Activated CD8-positive, alpha-beta memory T cell treated with anti-CD3 and anti-CD28 coated beads, Interleukin-2, amount 50 U/mL, for 48 hours (primary cell): Measurements from ENCODE around the gene BICC1.

ENCODE experiments used
- DNase-seq: peaks from one replicate; pipeline ENCODE4 v3.0.0-alpha.2; 2020

Gene BICC1

GRCh38 chr10:58660575-58661255 is 148.0 kb downstream of the BICC1 start:
- DNase-seq = no peak

- DNase-seq = no peak
Measured at GRCh38 chr10:58661336-58661735, 148.7 kb downstream of the BICC1 start.

GRCh38 chr10:58661902-58662301 is 149.2 kb downstream of the BICC1 start:
- no peak for DNase-seq

- DNase-seq = no peak
Measured at GRCh38 chr10:58662314-58662713, 149.6 kb downstream of the BICC1 start.

GRCh38 chr10:58665361-58665760 is 152.7 kb downstream of the BICC1 start:
- DNase-seq = no peak

- no peak for DNase-seq
Measured at GRCh38 chr10:58666024-58666423, 153.4 kb downstream of the BICC1 start.

- DNase-seq = no peak
Measured at GRCh38 chr10:58667658-58668310, 155.1 kb downstream of the BICC1 start.

GRCh38 chr10:58672845-58673244 is 160.2 kb downstream of the BICC1 start:
- no peak for DNase-seq

- no peak for DNase-seq
Measured at GRCh38 chr10:58674251-58674650, 161.6 kb downstream of the BICC1 start.

GRCh38 chr10:58675321-58675720 is 162.6 kb downstream of the BICC1 start:
- no peak for DNase-seq

- DNase-seq = no peak
Measured at GRCh38 chr10:58691528-58691927, 178.9 kb downstream of the BICC1 start.

GRCh38 chr10:58693919-58694318 is 181.2 kb downstream of the BICC1 start:
- no peak for DNase-seq

GRCh38 chr10:58695022-58695421 is 182.3 kb downstream of the BICC1 start:
- no peak for DNase-seq

- DNase-seq = no peak
Measured at GRCh38 chr10:58696736-58697135, 184.1 kb downstream of the BICC1 start.

GRCh38 chr10:58697691-58698090 is 185.0 kb downstream of the BICC1 start:
- DNase-seq = no peak

- DNase-seq = no peak
Measured at GRCh38 chr10:58698777-58699356, 186.2 kb downstream of the BICC1 start.

- no peak for DNase-seq
Measured at GRCh38 chr10:58700591-58700990, 187.9 kb downstream of the BICC1 start.

GRCh38 chr10:58701405-58702135 is 188.9 kb downstream of the BICC1 start:
- no peak for DNase-seq

GRCh38 chr10:58704226-58704625 is 191.6 kb downstream of the BICC1 start:
- no peak for DNase-seq

- DNase-seq = no peak
Measured at GRCh38 chr10:58704671-58705141, 192.0 kb downstream of the BICC1 start.

GRCh38 chr10:58706836-58707235 is 194.2 kb downstream of the BICC1 start:
- DNase-seq = no peak

GRCh38 chr10:58712141-58712540 is 199.5 kb downstream of the BICC1 start:
- DNase-seq = no peak

- no peak for DNase-seq
Measured at GRCh38 chr10:58712982-58713381, 200.3 kb downstream of the BICC1 start.

- no peak for DNase-seq
Measured at GRCh38 chr10:58714409-58714808, 201.7 kb downstream of the BICC1 start.
